Measurements from ENCODE around the gene CCNA2. TPM values are rescaled to one million over a fixed set of nuclear protein-coding genes. Genes with fewer than 3 reads are reported as not detected.

CCNA2 gene
- polyA plus RNA-seq, 4 donors, result 2.2 to 29.8 (median 14.0) TPM

- DNase-seq, result peak in 1 of 2 donors; percentile 17
- peaks cover 0 to 4% (median 0%) of the 10 kb centered on the region in 3 donors for H3K4me1 ChIP-seq (ENCODE audit: control insufficient read depth in 3 of 3, insufficient read depth in 2 of 3, low read depth in 1 of 3, low read length in 2 of 3)
- no peaks in the 10 kb centered on the region for H3K36me3 ChIP-seq (ENCODE audit: control insufficient read depth in 3 of 3, insufficient read depth in 2 of 3, low read depth in 1 of 3, low read length in 3 of 3)
- H3K4me3 ChIP-seq (ENCODE audit: low read depth in 1 of 3, low read length in 3 of 3), result no peak overlapping the region
- FAIRE-seq, result no peak
- peaks cover 0 to 4% (median 2%) of the 10 kb centered on the region in 3 donors for H3K27me3 ChIP-seq (ENCODE audit: control insufficient read depth in 3 of 3, insufficient read depth in 3 of 3, low read length in 3 of 3)
- H3K27ac ChIP-seq (ENCODE audit: low read depth in 1 of 3, low read length in 2 of 3), result no peak overlapping the region
- no peaks in the 10 kb centered on the region for H3K9me3 ChIP-seq (ENCODE audit: control insufficient read depth in 2 of 2, insufficient read depth in 1 of 2, low read depth in 1 of 2, low read length in 1 of 2)
These were observed 32.7 kb downstream of the CCNA2 start for GRCh38 chr4:121790976-121791375.

GRCh38 chr4:121789960-121790829 lies 33.5 kb downstream of the CCNA2 start:
- H3K27ac ChIP-seq (ENCODE audit: low read depth in 1 of 3, low read length in 2 of 3), result no peak overlapping the region
- no peaks in the 10 kb centered on the region for H3K9me3 ChIP-seq (ENCODE audit: control insufficient read depth in 2 of 2, insufficient read depth in 1 of 2, low read depth in 1 of 2, low read length in 1 of 2)
- no peak for FAIRE-seq
- peaks cover 0 to 4% (median 0%) of the 10 kb centered on the region in 3 donors for H3K4me1 ChIP-seq (ENCODE audit: control insufficient read depth in 3 of 3, insufficient read depth in 2 of 3, low read depth in 1 of 3, low read length in 2 of 3)
- peaks cover 0 to 9% (median 2%) of the 10 kb centered on the region in 3 donors for H3K27me3 ChIP-seq (ENCODE audit: control insufficient read depth in 3 of 3, insufficient read depth in 3 of 3, low read length in 3 of 3)
- DNase-seq, result no peak
- no peaks in the 10 kb centered on the region for H3K36me3 ChIP-seq (ENCODE audit: control insufficient read depth in 3 of 3, insufficient read depth in 2 of 3, low read depth in 1 of 3, low read length in 3 of 3)
- 74 to 77% (median 74%) methylated on average over 3 of the region's 3 CpGs for WGBS, 3 donors
- no peak overlapping the region for H3K4me3 ChIP-seq (ENCODE audit: low read depth in 1 of 3, low read length in 3 of 3)

GRCh38 chr4:121789455-121789854 lies 34.2 kb downstream of the CCNA2 start:
- Histone ChIP-seq H3K9me3 (ENCODE audit: control insufficient read depth in 2 of 2, insufficient read depth in 1 of 2, low read depth in 1 of 2, low read length in 1 of 2) (peaks cover 0 to under 1% of the 10 kb centered on the region in 2 donors), H3K4me1 (ENCODE audit: control insufficient read depth in 3 of 3, insufficient read depth in 2 of 3, low read depth in 1 of 3, low read length in 2 of 3) (peaks cover 0 to 4% (median 0%) of the 10 kb centered on the region in 3 donors), H3K4me3 (ENCODE audit: low read depth in 1 of 3, low read length in 3 of 3) (no peak overlapping the region), H3K36me3 (ENCODE audit: control insufficient read depth in 3 of 3, insufficient read depth in 2 of 3, low read depth in 1 of 3, low read length in 3 of 3) (no peaks in the 10 kb centered on the region), H3K27me3 (ENCODE audit: control insufficient read depth in 3 of 3, insufficient read depth in 3 of 3, low read length in 3 of 3) (peaks cover 0 to 12% (median 2%) of the 10 kb centered on the region in 3 donors), H3K27ac (ENCODE audit: low read depth in 1 of 3, low read length in 2 of 3) (no peak overlapping the region)
- WGBS, 3 donors, result 78 to 90% (median 89%) methylated on average over 1 of the region's 1 CpG
- FAIRE-seq (no peak), DNase-seq (no peak)

- H3K36me3 ChIP-seq (ENCODE audit: control insufficient read depth in 3 of 3, insufficient read depth in 2 of 3, low read depth in 1 of 3, low read length in 3 of 3), result no peaks in the 10 kb centered on the region
- FAIRE-seq, result no peak
- no peak overlapping the region for H3K4me3 ChIP-seq (ENCODE audit: low read depth in 1 of 3, low read length in 3 of 3)
- WGBS, 3 donors, result 73 to 85% (median 73%) methylated on average over 2 of the region's 2 CpGs
- H3K9me3 ChIP-seq (ENCODE audit: control insufficient read depth in 2 of 2, insufficient read depth in 1 of 2, low read depth in 1 of 2, low read length in 1 of 2), result peaks cover 0 to 3% of the 10 kb centered on the region in 2 donors
- peaks cover 0 to 2% (median 0%) of the 10 kb centered on the region in 3 donors for H3K4me1 ChIP-seq (ENCODE audit: control insufficient read depth in 3 of 3, insufficient read depth in 2 of 3, low read depth in 1 of 3, low read length in 2 of 3)
- no peak overlapping the region for H3K27ac ChIP-seq (ENCODE audit: low read depth in 1 of 3, low read length in 2 of 3)
- DNase-seq, result no peak
- H3K27me3 ChIP-seq (ENCODE audit: control insufficient read depth in 3 of 3, insufficient read depth in 3 of 3, low read length in 3 of 3), result peaks cover 0 to 12% (median 2%) of the 10 kb centered on the region in 3 donors
These were observed 34.8 kb downstream of the CCNA2 start for GRCh38 chr4:121788896-121789295.

GRCh38 chr4:121786221-121786620 lies 37.5 kb downstream of the CCNA2 start:
- Histone ChIP-seq H3K4me3 (ENCODE audit: low read depth in 1 of 3, low read length in 3 of 3) (no peak overlapping the region), H3K27ac (ENCODE audit: low read depth in 1 of 3, low read length in 2 of 3) (no peak overlapping the region), H3K27me3 (ENCODE audit: control insufficient read depth in 3 of 3, insufficient read depth in 3 of 3, low read length in 3 of 3) (peaks cover 0 to 12% (median 2%) of the 10 kb centered on the region in 3 donors), H3K9me3 (ENCODE audit: control insufficient read depth in 2 of 2, insufficient read depth in 1 of 2, low read depth in 1 of 2, low read length in 1 of 2) (peaks cover 0 to 3% of the 10 kb centered on the region in 2 donors), H3K4me1 (ENCODE audit: control insufficient read depth in 3 of 3, insufficient read depth in 2 of 3, low read depth in 1 of 3, low read length in 2 of 3) (no peaks in the 10 kb centered on the region), H3K36me3 (ENCODE audit: control insufficient read depth in 3 of 3, insufficient read depth in 2 of 3, low read depth in 1 of 3, low read length in 3 of 3) (no peaks in the 10 kb centered on the region)
- FAIRE-seq (no peak), DNase-seq (no peak)
- 73 to 84% (median 80%) methylated on average over 2 of the region's 2 CpGs for WGBS, 3 donors

- Histone ChIP-seq H3K4me1 (ENCODE audit: control insufficient read depth in 3 of 3, insufficient read depth in 2 of 3, low read depth in 1 of 3, low read length in 2 of 3) (no peaks in the 10 kb centered on the region), H3K4me3 (ENCODE audit: low read depth in 1 of 3, low read length in 3 of 3) (no peak overlapping the region), H3K27ac (ENCODE audit: low read depth in 1 of 3, low read length in 2 of 3) (no peak overlapping the region), H3K27me3 (ENCODE audit: control insufficient read depth in 3 of 3, insufficient read depth in 3 of 3, low read length in 3 of 3) (peaks cover 0 to 12% (median 0%) of the 10 kb centered on the region in 3 donors), H3K9me3 (ENCODE audit: control insufficient read depth in 2 of 2, insufficient read depth in 1 of 2, low read depth in 1 of 2, low read length in 1 of 2) (peaks cover 0 to 3% of the 10 kb centered on the region in 2 donors), H3K36me3 (ENCODE audit: control insufficient read depth in 3 of 3, insufficient read depth in 2 of 3, low read depth in 1 of 3, low read length in 3 of 3) (no peaks in the 10 kb centered on the region)
- FAIRE-seq (no peak), DNase-seq (no peak)
- WGBS, 3 donors, result 74 to 82% (median 77%) methylated on average over 4 of the region's 4 CpGs
These were observed 38.2 kb downstream of the CCNA2 start for GRCh38 chr4:121785479-121785878.

GRCh38 chr4:121784975-121785374 lies 38.7 kb downstream of the CCNA2 start:
- H3K9me3 ChIP-seq (ENCODE audit: control insufficient read depth in 2 of 2, insufficient read depth in 1 of 2, low read depth in 1 of 2, low read length in 1 of 2), result peaks cover 0 to 3% of the 10 kb centered on the region in 2 donors
- no peak overlapping the region for H3K27ac ChIP-seq (ENCODE audit: low read depth in 1 of 3, low read length in 2 of 3)
- FAIRE-seq, result no peak
- H3K27me3 ChIP-seq (ENCODE audit: control insufficient read depth in 3 of 3, insufficient read depth in 3 of 3, low read length in 3 of 3), result peaks cover 0 to 12% (median 0%) of the 10 kb centered on the region in 3 donors
- H3K4me1 ChIP-seq (ENCODE audit: control insufficient read depth in 3 of 3, insufficient read depth in 2 of 3, low read depth in 1 of 3, low read length in 2 of 3), result no peaks in the 10 kb centered on the region
- H3K36me3 ChIP-seq (ENCODE audit: control insufficient read depth in 3 of 3, insufficient read depth in 2 of 3, low read depth in 1 of 3, low read length in 3 of 3), result no peaks in the 10 kb centered on the region
- no peak for DNase-seq
- 34 to 46% (median 42%) methylated on average over 2 of the region's 2 CpGs for WGBS, 3 donors
- H3K4me3 ChIP-seq (ENCODE audit: low read depth in 1 of 3, low read length in 3 of 3), result no peak overlapping the region

- Histone ChIP-seq H3K27ac (ENCODE audit: low read depth in 1 of 3, low read length in 2 of 3) (no peak overlapping the region), H3K4me3 (ENCODE audit: low read depth in 1 of 3, low read length in 3 of 3) (no peak overlapping the region), H3K27me3 (ENCODE audit: control insufficient read depth in 3 of 3, insufficient read depth in 3 of 3, low read length in 3 of 3) (peaks cover 0 to 12% (median 0%) of the 10 kb centered on the region in 3 donors), H3K4me1 (ENCODE audit: control insufficient read depth in 3 of 3, insufficient read depth in 2 of 3, low read depth in 1 of 3, low read length in 2 of 3) (no peaks in the 10 kb centered on the region), H3K9me3 (ENCODE audit: control insufficient read depth in 2 of 2, insufficient read depth in 1 of 2, low read depth in 1 of 2, low read length in 1 of 2) (peaks cover 0 to 3% of the 10 kb centered on the region in 2 donors), H3K36me3 (ENCODE audit: control insufficient read depth in 3 of 3, insufficient read depth in 2 of 3, low read depth in 1 of 3, low read length in 3 of 3) (no peaks in the 10 kb centered on the region)
- no peak for DNase-seq
- WGBS, 3 donors, result 46 to 87% (median 50%) methylated on average over 1 of the region's 1 CpG
- FAIRE-seq, result no peak
These were observed 39.3 kb downstream of the CCNA2 start for GRCh38 chr4:121784401-121784800.

Data from small intestine (tissue), 7 donors.